OCI-LY1 (cell line): ENCODE data around the gene RET.

Experiments
- H2AFZ ChIP-seq: fragments of 200-600 bp; sonication (generic), shearing (Covaris generic); 2 replicates; pipeline ENCODE4 v1.6.0; 2014; ENCODE audit warnings: antibody characterized with exemption, mild to moderate bottlenecking, low read length
- H3F3A ChIP-seq: fragments of 200-600 bp; sonication (generic), shearing (Covaris generic); 2 replicates; pipeline ENCODE4 v1.6.0; 2014; ENCODE audit warnings: mild to moderate bottlenecking, antibody characterized with exemption, low read length, moderate library complexity; ENCODE audit not compliant: insufficient read depth
- H3K27ac ChIP-seq: fragments of 200-600 bp; sonication (generic); 2 replicates; pipeline ENCODE4 v1.5.1; 2014; ENCODE audit warnings: low read length, mixed run types, mild to moderate bottlenecking, low read depth; ENCODE audit not compliant: poor library complexity, severe bottlenecking
- H3K27me3 ChIP-seq: fragments of 200-600 bp; sonication (generic); 2 replicates; pipeline ENCODE4 v1.6.0; 2014; ENCODE audit warnings: antibody characterized with exemption, mild to moderate bottlenecking, low read length, moderate library complexity; ENCODE audit not compliant: insufficient read depth
- H3K36me3 ChIP-seq: fragments of 200-600 bp; sonication (generic); 2 replicates; pipeline ENCODE4 v1.6.1; 2014; ENCODE audit warnings: mild to moderate bottlenecking, antibody characterized with exemption, low read length, moderate library complexity, mixed read lengths; ENCODE audit not compliant: insufficient read depth
- H3K4me1 ChIP-seq: fragments of 200-600 bp; sonication (generic); 2 replicates; pipeline ENCODE4 v1.5.1; 2014; ENCODE audit warnings: mild to moderate bottlenecking, low read length, moderate library complexity; ENCODE audit not compliant: insufficient read depth, severe bottlenecking
- H3K4me2 ChIP-seq: fragments of 200-600 bp; sonication (generic), shearing (Covaris generic); 2 replicates; pipeline ENCODE4 v1.6.1; 2014; ENCODE audit warnings: low read length
- H3K4me3 ChIP-seq: fragments of 200-600 bp; sonication (generic); 2 replicates; pipeline ENCODE4 v1.5.1; 2014; ENCODE audit warnings: low read length, low read depth, mild to moderate bottlenecking, mixed read lengths; ENCODE audit not compliant: poor library complexity, severe bottlenecking
- H3K79me2 ChIP-seq: fragments of 200-600 bp; shearing (Covaris generic); 2 replicates; pipeline ENCODE4 v1.6.1; 2016; ENCODE audit warnings: mixed run types, low read length, mixed read lengths; ENCODE audit not compliant: insufficient read depth
- H3K9ac ChIP-seq: fragments of 200-600 bp; sonication (generic), shearing (Covaris generic); 2 replicates; pipeline ENCODE4 v1.6.1; 2014; ENCODE audit warnings: mild to moderate bottlenecking, low read length, mixed read lengths
- H3K9me2 ChIP-seq: fragments of 200-600 bp; sonication (generic), shearing (Covaris generic); 2 replicates; pipeline ENCODE4 v1.6.1; 2014; ENCODE audit warnings: low read depth, mild to moderate bottlenecking, low read length, mixed read lengths
- H3K9me3 ChIP-seq: fragments of 200-600 bp; shearing (Covaris generic); 2 replicates; pipeline ENCODE4 v1.6.1; 2014; ENCODE audit warnings: low read length, mixed read lengths
- H4K20me1 ChIP-seq: fragments of 200-600 bp; sonication (generic), shearing (Covaris generic); 2 replicates; pipeline ENCODE4 v1.6.0; 2016; ENCODE audit warnings: mild to moderate bottlenecking, low read length; ENCODE audit not compliant: insufficient read depth
- CTCF ChIP-seq: fragments of 200-600 bp; sonication (generic), shearing (Covaris generic); IDR thresholded peaks from 2 replicates; pipeline ENCODE4 v1.5.1; 2017; ENCODE audit warnings: mild to moderate bottlenecking, antibody characterized with exemption, low read length, moderate library complexity, mixed read lengths
- EZH2 ChIP-seq: fragments of 200-600 bp; sonication (generic), shearing (Covaris generic); IDR thresholded peaks from 2 replicates; pipeline ENCODE4 v1.8.0; 2017; ENCODE audit warnings: borderline replicate concordance, mixed run types, mild to moderate bottlenecking, antibody characterized with exemption, low read length, moderate library complexity, mixed read lengths

RET gene

GRCh38 chr10:43151371-43151770, 74.5 kb downstream of the RET start:
- Histone ChIP-seq H3K9me3 (peaks cover 12% of the 10 kb centered on the region; the same call in 1 of the 2 replicates), H2AFZ (no peak overlapping the region), H4K20me1 (no peaks in the 10 kb centered on the region), H3K27me3 (no peaks in the 10 kb centered on the region), H3K36me3 (no peaks in the 10 kb centered on the region), H3K4me3 (no peak overlapping the region), H3K79me2 (peaks cover 3% of the 10 kb centered on the region; the same call in 1 of the 2 replicates), H3F3A (no peaks in the 10 kb centered on the region), H3K27ac (no peak overlapping the region), H3K4me2 (no peak overlapping the region), H3K4me1 (no peaks in the 10 kb centered on the region), H3K9me2 (no peaks in the 10 kb centered on the region), H3K9ac (no peak overlapping the region)
- TF ChIP-seq CTCF (no peak), EZH2 (no peak)

- Histone ChIP-seq H3K9me2 (no peaks in the 10 kb centered on the region), H3K9me3 (0 out of 2 replicates have a peak, but pooled peaks cover 2% of the 10 kb centered on the region), H3K27me3 (no peaks in the 10 kb centered on the region), H2AFZ (no peak overlapping the region), H3K9ac (no peak overlapping the region), H3K4me1 (no peaks in the 10 kb centered on the region), H4K20me1 (no peaks in the 10 kb centered on the region), H3K4me2 (no peak overlapping the region), H3F3A (no peaks in the 10 kb centered on the region), H3K36me3 (no peaks in the 10 kb centered on the region), H3K4me3 (no peak overlapping the region), H3K27ac (no peak overlapping the region), H3K79me2 (peaks cover 3% of the 10 kb centered on the region; the same call in 1 of the 2 replicates)
- TF ChIP-seq EZH2 = no peak
- TF ChIP-seq CTCF = no peak
Measured at GRCh38 chr10:43153901-43154300, 77.0 kb downstream of the RET start.

- Histone ChIP-seq H3K9me2 (no peaks in the 10 kb centered on the region), H3K36me3 (no peaks in the 10 kb centered on the region), H3K4me3 (no peak overlapping the region), H2AFZ (no peak overlapping the region), H3K4me2 (no peak overlapping the region), H3K9me3 (0 out of 2 replicates have a peak, but pooled peaks cover under 1% of the 10 kb centered on the region), H3F3A (no peaks in the 10 kb centered on the region), H4K20me1 (no peaks in the 10 kb centered on the region), H3K27me3 (no peaks in the 10 kb centered on the region), H3K27ac (no peak overlapping the region), H3K4me1 (no peaks in the 10 kb centered on the region), H3K79me2 (peaks cover 3% of the 10 kb centered on the region; the same call in 1 of the 2 replicates), H3K9ac (no peak overlapping the region)
- no peak for TF ChIP-seq EZH2
- TF ChIP-seq CTCF = no peak
Measured at GRCh38 chr10:43155221-43155620, 78.4 kb downstream of the RET start.
